HG03342 (cell line): ENCODE measurements around the gene HSDL1.

Experiments used
- ATAC-seq: cut with Tn5 transposase; IDR thresholded peaks from one replicate; pipeline ENCODE4 v1.9.1; 2021; ENCODE audit warnings: mild to moderate bottlenecking, moderate library complexity; ENCODE audit not compliant: unreplicated experiment

Gene HSDL1

GRCh38 chr16:84144859-84145639 is at the start of gene HSDL1, which contains the start of gene DNAAF1:
Gene HSDL1, minus strand, starts transcription at chr16:84145177. Its CDS starts 13,856 bp downstream, at chr16:84131321.
Gene DNAAF1, plus strand, starts transcription at chr16:84145308. Its CDS starts 133 bp downstream, at chr16:84145441.
- ATAC-seq: peak; percentile 75

GRCh38 chr16:84194018-84194417 is 49.0 kb upstream of the HSDL1 start:
- ATAC-seq: no peak

- ATAC-seq: no peak
Measured at GRCh38 chr16:84193480-84193879, 48.5 kb upstream of the HSDL1 start.

- ATAC-seq: no peak
Measured at GRCh38 chr16:84191466-84191865, 46.5 kb upstream of the HSDL1 start.

- ATAC-seq: no peak
Measured at GRCh38 chr16:84190731-84191388, 45.9 kb upstream of the HSDL1 start, which contains the start of gene ADAD2. Gene ADAD2, plus strand, starts transcription at chr16:84191157. Its CDS starts 74 bp downstream, at chr16:84191231.

- ATAC-seq: peak; percentile 95
Measured at GRCh38 chr16:84186685-84187437, 41.9 kb upstream of the HSDL1 start, which contains the start of gene TAF1C. Gene TAF1C, minus strand, starts transcription at chr16:84187057. Its CDS starts 2,069 bp downstream, at chr16:84184988.

GRCh38 chr16:84184775-84185174 is 39.8 kb upstream of the HSDL1 start:
- no peak for ATAC-seq

- ATAC-seq: no peak
Measured at GRCh38 chr16:84183911-84184591, 39.1 kb upstream of the HSDL1 start.

GRCh38 chr16:84183572-84183875 is 38.5 kb upstream of the HSDL1 start:
- ATAC-seq: no peak

GRCh38 chr16:84182680-84183571 is 37.9 kb upstream of the HSDL1 start:
- no peak for ATAC-seq

GRCh38 chr16:84182104-84182503 is 37.1 kb upstream of the HSDL1 start:
- no peak for ATAC-seq

- no peak for ATAC-seq
Measured at GRCh38 chr16:84181144-84181915, 36.4 kb upstream of the HSDL1 start.

GRCh38 chr16:84180519-84181140 is 35.7 kb upstream of the HSDL1 start:
- ATAC-seq: no peak

GRCh38 chr16:84179612-84180320 is 34.8 kb upstream of the HSDL1 start:
- no peak for ATAC-seq

GRCh38 chr16:84178892-84179611 is 34.1 kb upstream of the HSDL1 start:
- no peak for ATAC-seq

GRCh38 chr16:84178146-84178765 is 33.3 kb upstream of the HSDL1 start:
- no peak for ATAC-seq

GRCh38 chr16:84177741-84178073 is 32.7 kb upstream of the HSDL1 start:
- no peak for ATAC-seq
